NCI-H2227 treated with DMSO at 0.1 percent for 48 hours (cell line): ENCODE results near the gene GRM4.
"Not testable (repeated sequence)": the region's sequence is repeated elsewhere in the genome, so short reads cannot be mapped to it uniquely, and the experiment has no call there.

ENCODE experiments used
- DNase-seq: peaks from one replicate; lab custom pipeline; 2025; lab: John Stamatoyannopoulos, UW

Gene GRM4

DNA sequence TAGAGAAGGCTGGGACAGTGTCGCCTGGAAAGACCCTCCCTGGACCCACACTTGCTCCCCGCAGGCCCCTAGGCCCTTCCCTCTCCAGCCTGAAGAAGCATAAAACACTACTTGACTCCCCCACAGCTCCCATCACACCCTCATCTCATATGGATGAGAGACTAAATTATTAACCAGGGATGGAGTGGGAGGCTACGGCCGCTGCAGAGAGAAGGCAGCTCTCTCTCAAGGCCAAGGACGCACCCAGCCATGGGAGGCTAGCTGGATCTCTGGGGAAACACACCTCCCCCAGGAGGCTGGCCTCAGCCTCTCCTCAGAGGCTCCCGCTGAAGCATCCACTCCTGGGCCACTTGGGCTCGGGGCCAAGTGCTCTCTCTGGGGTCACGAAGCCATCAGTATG is 102.5 kb downstream of the GRM4 start:
- DNase-seq = no peak

DNA sequence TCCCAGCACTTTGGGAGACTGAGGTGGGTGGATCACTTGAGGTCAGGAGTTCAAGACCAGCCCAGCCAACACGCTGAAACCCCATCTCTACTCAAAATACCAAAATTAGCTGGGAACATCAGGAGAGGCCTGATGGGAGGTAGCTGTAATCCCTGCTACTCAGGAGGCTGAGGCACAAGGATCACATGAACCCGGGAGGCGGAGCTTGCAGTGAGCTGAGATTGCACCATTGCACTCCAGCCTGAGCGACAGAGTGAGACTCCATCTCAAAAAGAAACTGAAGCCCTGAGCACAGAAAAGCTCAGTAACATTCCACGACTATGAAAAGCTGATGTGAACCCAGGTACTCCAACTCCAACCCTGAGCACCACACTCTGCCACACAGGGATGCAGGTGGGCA is 103.9 kb downstream of the GRM4 start:
- not testable (repeated sequence) for DNase-seq

- DNase-seq = no peak
These were observed 104.5 kb downstream of the GRM4 start for GRCh38 chr6:34041385-34041784.

GRCh38 chr6:34039943-34040342 is 105.9 kb downstream of the GRM4 start:
- DNase-seq = no peak

DNA sequence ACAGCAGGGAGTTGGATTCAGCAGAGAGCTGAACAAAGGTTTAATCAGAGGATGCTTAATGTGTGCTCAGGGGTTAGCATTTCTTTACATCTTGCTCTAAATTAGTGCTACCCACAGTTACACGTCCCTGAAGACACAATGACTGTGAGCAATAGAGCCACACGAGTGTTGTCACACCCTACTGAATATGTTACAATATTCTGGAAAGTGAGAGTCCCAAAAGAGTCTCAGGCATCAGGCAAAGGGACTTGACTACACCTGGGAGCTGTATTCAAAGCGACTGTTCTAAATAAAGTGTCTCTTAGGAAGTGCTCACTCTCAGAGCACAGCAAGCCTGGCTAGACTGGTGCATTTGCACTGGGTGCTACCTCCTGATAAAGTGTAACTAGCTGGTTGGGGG is 108.7 kb downstream of the GRM4 start:
- no peak for DNase-seq

DNA sequence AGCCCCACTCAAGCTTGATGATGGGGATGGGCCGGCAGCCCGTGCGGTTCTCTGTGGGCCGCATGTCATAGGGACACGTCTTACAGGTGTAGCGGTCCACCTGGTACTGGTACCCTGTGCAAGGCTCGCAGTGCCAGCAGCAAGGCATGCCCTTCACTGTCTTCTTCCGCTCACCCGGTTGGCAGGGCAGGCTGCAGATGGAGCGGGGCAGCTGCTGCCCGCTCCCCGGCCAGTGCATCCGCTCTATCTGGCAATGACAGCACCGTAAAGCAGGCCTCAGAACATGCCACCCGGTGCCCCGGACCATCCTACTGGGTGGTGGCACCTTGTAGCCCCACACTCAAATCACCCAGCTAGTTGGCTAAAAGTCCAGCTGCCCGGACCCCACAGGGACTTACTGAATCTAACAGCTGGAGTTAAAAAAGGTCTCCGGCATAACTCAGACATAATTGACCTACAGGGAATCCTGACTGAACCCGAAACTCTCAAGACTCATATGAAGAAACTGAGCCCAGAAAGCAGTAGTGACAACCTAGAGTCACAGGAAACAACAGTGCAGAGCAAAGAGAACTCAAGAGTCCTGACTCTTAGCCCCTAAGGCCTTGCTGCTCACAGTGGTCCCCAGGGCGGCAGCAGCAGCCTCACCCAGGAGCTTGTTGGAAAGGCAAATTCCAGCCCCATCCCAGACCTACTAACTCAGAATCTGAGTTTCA is 109.4 kb downstream of the GRM4 start:
- no peak for DNase-seq

DNA sequence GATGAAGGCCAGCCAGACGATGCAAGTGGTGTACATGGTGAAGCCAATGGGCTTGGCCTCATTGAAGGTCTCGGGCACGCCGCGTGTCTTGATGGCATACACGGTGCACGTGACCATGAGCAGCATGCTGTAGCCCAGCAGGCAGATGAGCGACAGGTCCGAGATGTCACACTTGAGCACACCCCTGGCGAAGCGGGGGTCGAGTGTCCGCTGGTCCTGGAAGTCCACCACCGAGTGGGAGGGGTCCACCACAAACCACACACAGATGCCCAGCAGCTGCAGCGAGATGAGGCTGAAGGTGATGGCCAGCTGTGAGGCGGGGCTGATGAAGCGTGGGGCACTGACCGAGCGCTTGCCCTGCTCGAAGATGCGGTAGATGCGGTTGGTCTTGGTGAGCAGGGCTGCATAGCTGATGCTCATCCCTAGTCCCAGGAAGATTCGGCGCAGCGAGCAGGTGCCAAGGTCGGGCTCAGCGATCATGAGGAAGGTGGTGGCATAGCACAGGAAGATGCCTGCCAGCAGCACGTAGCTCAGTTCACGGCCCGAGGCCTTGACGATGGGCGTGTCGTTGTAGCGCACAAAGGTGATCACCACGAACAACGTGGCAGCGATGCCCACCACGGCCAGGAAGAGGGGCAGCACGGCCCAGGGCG is 110.1 kb downstream of the GRM4 start:
- no peak for DNase-seq

DNA sequence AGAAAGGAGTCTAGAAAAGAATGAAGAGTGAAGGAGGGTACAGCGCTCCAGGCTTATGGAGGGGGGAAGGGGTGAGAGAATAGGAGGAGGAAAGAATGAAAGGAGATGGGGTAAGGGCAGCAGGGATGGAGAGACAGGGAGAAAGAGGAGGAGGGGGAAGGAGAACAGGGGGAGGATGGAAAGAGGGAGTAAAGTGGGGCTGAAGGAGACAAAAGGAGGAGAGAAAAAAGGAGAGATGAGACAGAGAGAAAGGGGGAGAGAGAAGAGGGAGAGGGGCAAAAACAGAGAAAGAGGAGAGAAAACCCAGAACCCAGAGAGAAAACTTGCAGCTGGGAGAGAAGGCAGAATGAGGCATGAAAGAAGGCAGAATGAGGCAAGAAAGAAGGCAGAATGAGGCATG is 110.7 kb downstream of the GRM4 start:
- no peak for DNase-seq

DNA sequence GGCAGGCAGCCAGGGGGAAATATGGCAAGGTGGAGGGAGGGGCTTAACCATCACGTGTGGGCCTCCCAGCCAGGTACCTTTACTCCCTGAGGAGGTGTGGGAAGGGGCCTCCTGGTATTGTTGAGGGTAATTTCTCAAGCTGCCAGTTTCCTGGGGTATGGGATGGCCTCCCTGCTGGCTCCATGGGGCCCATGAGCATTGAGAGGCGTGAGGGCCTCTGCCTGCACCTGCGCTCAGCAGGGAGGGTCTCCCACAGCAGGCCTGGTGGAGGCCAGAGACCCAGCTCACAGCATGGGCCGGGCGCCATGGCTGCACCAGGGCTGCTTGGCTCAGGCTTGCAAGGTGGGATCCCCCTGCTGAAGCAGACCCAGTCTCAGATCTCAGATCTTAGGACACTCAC is 113.0 kb downstream of the GRM4 start:
- DNase-seq = no peak

DNA sequence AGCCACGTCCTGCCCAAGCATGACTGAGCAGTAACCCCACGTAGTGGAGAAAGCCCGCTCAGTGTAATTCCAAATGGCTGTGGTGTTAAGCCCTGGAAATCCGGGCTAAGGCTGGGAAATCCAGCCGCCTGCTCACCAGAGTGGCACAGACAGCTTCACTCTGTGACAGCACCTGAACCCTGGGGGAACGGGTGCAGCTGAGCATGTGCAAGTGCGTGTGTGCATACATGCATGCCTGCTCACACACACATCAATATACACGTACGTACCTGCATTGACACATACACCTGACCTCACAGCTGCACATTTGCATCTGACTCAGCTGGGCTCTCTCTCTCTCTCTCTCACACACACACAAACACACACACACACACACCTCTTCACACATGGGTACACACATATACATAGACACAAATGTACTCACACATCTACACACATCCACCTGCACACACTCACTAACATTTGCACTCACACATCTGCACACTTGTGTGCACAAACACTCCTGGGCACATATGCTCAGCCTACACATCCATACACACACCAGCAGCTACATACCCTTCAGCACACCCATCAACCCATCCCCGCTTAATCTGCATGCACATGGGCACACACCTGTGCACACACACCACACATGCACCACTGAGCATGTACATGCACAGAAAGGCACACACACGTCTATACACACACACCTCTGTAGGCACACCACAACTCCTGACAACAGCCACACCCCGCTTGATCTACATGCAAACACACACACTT is 114.1 kb downstream of the GRM4 start:
- no peak for DNase-seq

DNA sequence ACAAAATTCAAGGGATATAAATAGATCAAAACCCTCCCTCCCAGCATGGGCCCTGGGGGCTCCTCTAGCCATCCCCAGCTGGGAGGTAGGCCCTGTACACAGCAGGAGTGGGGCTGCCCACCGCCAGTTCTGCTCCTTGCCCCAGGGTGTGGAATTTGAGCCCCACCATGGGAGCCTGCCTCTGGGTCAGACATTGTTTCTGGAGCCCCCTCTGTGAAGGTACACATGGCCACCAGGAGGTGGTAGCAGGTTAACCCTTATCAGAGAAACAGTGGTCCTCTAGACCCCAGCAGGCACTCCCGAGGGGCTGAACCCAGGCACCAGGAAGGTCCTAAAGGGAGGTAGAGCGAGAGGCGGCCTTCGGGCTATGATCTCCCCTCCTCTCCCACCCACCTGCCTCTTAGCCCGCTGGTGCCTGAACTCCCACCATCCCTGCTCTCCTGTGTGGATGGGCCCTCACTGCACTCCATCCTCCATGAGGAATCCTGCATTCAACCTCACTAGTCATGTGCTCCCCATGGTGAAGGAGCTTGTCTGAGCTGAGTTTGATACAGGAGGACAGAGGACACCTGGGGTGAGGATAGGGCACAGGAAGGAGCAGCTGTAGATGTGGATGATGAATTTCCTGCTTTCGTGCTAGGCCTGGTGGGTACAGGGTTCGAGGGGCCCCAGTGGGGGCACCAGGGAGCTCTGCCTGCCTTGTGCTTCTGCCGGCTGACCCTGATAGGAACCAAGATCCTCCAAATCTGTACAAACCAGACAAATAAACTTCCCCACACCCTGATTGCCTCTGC is 114.9 kb downstream of the GRM4 start:
- no peak for DNase-seq

GRCh38 chr6:34029489-34030280 is 116.2 kb downstream of the GRM4 start:
- no peak for DNase-seq

GRCh38 chr6:34028691-34029360 is 117.1 kb downstream of the GRM4 start:
- no peak for DNase-seq

DNA sequence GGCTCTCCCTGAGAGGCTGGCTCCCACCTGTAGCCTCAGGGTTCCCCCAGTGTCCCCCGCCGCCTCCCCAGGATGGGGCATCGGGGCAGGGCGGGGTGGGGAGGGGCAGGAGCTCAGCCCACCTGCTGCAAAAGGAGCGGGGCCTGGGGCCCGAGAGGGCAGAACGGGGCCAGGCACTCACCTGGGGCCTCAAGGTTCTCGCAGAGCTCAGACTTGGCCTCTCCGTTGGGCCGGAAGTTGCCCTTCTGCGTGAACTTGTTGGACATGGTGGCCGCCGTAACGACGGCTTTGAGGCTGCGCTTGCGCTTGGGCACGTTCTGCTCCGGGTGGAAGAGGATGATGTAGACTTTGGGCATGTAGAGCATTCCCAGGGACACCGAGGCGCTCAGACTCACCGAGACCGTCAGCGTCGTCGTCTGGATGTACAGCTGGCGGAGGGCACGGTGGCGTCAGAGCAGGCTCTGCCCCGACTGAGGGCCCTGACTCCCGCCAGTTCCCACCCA is 117.9 kb downstream of the GRM4 start:
- DNase-seq = no peak

DNA sequence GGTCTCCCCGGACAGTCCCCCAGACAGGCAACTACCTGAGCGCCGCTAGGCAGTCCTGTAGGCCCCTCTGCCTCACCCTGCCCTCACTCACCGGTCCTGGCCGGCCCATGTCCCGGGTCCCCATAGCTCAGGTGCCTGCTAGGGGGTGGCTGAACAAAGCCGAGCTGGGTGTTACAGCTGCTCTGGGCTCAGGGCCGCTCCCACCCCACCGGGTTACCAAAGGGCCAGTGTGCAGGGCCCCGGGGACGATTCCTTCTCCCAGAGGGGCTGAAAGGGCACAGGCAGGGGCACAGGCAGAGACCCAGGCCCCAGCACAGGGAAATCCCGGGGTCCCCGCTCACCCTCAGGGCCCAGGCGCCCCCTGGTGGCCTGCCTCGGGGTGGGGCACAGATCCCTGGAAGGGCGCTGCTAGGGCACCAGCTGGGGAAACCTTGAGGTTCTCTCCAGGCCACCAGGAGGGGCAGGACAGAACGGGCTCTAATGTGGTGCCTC is 118.4 kb downstream of the GRM4 start:
- no peak for DNase-seq

DNA sequence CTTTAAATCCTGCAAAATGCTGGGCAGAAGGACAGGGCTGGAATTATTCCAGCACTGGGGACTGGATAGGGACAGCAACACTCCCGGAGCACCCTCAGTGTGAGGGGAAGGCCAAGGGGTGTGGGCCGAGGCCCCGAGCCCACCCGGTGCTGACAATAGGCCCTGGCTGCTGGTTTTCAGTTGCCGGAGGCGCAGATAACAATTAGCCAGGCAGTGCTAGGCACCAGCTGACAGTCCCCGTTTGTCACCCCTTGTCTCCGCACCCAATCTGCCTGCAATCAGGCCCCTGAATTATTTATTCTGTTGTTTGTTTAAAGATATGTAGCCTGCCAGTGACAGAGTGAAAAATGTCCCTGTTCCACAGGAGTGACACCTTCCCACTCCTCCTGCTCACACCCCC is 120.0 kb downstream of the GRM4 start:
- no peak for DNase-seq

GRCh38 chr6:34025112-34025807 is 120.6 kb downstream of the GRM4 start:
- no peak for DNase-seq

- DNase-seq = no peak
These were observed 123.0 kb downstream of the GRM4 start for GRCh38 chr6:34022873-34023255.

DNA sequence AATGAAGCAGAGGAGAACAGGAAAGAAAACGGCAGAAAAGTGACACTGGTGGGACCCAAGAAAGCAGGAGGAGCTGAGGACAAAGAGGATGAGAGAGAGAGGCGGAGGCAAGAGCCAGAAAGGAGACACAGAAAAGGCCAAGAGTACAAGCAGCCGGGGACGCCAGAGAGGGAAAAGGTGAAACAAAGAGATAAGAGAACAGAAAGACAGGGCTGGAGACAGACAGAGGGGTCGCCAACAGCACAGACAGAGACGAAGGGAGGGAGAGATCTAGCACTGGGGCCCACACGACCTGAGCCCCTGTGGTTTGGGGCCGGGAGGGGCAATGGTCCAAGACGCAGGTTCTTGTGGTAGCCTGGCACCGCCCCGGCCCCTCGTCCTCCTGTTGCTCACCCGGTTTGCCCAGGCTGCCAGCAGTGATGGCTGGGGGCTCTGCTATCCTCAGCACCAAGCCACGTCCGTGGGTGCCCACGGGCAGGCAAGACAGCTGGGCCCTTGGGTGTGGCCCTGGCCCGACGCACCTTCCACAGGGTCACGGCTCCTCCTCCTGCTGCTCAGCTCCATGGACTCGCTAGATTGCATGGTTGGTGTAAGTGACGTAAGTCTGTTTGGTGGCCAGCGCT is 123.5 kb downstream of the GRM4 start:
- DNase-seq = peak; percentile 42
